Retinal pigment epithelial cell (primary cell): ENCODE measurements around the gene SHISA4.
A peak's percentile ranks its signal among the peaks of the same experiment; 100 is the strongest.

ENCODE experiments used
- DNase-seq: peaks from one replicate; pipeline ENCODE4 v3.0.0-alpha.2; 2010; ENCODE audit warnings: low read depth
- H3K4me3 ChIP-seq: 2 replicates; pipeline ENCODE4 v1.5.1; 2011; ENCODE audit warnings: mild to moderate bottlenecking, low read length, control low read depth, moderate library complexity
- TF ChIP-seq, protein P1 (sequence below): conservative IDR thresholded peaks from 2 replicates; pipeline ENCODE4 v1.5.1; 2011; ENCODE audit warnings: low read depth, low read length, control low read depth, inconsistent platforms

SHISA4 gene

DNA sequence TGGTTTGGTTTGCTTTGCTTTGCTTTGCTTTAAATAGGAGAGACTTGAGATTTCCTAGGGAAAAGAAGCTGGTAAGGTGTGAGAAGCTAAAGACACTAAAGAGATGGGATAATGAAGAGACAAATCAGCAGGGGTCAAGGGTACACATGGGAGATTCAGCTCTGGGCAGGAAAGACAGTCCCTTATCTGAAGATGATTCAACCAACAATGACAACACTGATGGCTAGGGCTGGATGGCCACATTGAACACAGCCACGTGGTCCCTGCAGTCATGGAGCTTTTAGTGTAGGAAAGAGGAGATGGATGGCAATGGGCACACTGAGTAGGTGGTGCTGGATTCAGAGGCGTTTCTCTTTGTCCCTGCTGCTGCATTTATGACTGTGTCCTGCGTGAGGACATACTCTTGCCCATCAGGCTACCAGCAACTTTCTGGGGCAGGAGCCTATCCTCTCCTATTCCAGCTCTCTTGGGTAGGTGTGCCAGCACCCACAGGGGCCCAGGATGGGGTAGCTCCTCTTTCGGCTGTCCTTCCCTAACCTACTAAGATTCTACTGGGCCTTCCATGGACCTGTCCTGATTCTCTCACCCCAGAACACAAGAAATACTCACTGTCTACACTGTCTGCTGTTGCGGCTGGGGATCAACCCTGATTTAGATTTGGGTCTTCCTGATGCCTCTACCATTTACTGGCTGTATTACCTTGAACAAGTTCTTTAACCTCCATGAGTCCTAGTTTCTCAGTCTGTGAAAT is 1.4 kb upstream of the SHISA4 start:
- TF ChIP-seq, protein P1, sequence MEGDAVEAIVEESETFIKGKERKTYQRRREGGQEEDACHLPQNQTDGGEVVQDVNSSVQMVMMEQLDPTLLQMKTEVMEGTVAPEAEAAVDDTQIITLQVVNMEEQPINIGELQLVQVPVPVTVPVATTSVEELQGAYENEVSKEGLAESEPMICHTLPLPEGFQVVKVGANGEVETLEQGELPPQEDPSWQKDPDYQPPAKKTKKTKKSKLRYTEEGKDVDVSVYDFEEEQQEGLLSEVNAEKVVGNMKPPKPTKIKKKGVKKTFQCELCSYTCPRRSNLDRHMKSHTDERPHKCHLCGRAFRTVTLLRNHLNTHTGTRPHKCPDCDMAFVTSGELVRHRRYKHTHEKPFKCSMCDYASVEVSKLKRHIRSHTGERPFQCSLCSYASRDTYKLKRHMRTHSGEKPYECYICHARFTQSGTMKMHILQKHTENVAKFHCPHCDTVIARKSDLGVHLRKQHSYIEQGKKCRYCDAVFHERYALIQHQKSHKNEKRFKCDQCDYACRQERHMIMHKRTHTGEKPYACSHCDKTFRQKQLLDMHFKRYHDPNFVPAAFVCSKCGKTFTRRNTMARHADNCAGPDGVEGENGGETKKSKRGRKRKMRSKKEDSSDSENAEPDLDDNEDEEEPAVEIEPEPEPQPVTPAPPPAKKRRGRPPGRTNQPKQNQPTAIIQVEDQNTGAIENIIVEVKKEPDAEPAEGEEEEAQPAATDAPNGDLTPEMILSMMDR: no peak

DNA sequence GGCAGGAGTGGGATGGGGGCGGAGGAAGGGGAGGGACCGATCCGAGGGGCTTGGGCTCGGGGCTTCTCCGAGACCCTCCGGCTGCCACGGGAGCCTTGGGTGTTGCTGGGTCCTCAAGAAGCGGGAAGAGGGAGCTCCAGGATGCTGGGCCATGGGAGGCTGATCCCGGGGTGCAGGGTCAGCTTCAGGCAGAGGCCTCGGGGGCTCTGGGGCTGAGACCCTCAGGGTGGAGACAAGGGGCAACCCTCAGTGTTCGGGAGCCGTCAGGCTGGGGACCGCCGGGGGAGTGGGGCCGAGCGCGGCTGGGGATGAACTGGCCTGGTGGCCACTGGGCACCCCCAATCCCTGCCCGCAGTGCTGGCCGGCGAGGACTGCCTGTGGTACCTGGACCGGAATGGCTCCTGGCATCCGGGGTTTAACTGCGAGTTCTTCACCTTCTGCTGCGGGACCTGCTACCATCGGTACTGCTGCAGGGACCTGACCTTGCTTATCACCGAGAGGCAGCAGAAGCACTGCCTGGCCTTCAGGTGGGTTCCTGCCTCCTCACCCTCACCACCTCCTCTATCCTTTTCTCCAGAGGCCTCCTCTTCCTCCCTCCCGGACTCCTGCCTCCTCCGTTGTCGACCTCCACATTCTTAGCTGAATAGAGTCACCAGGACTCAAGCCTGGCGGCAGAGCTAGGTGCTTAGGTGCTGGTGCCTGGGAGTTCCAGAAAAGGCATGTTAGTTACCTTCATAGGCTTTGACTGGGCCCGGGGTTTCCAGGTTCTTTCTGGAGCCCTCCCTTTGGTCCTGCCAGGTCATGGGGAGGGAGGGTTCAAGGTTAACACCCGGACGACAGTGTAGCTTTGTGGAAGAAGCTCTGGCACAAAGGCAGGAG is 631 bp downstream of the SHISA4 start:
- H3K4me3 ChIP-seq: peak overlapping the region; percentile 71
- TF ChIP-seq, protein P1: no peak
- DNase-seq: no peak

More for the DNA sequence above, 1.4 kb upstream of the SHISA4 start:
- no peak overlapping the region for H3K4me3 ChIP-seq
- DNase-seq: no peak

DNA sequence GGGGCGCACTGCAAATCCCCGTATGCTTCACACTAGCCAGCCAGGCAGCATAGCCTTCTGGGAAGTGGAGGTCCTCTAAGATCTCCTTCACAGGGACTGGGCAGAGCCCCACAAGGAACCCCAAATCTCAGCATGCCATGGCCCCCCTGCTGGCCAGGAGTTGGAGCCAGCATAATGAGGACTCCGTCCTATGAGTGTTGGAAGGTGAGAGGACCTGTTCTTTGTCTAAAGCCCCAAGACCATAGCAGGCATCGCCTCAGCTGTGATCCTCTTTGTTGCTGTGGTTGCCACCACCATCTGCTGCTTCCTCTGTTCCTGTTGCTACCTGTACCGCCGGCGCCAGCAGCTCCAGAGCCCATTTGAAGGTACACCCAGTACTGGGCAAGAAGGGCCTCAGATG is 1.5 kb downstream of the SHISA4 start:
- no peak overlapping the region for H3K4me3 ChIP-seq
- TF ChIP-seq, protein P1: no peak
- DNase-seq: no peak

DNA sequence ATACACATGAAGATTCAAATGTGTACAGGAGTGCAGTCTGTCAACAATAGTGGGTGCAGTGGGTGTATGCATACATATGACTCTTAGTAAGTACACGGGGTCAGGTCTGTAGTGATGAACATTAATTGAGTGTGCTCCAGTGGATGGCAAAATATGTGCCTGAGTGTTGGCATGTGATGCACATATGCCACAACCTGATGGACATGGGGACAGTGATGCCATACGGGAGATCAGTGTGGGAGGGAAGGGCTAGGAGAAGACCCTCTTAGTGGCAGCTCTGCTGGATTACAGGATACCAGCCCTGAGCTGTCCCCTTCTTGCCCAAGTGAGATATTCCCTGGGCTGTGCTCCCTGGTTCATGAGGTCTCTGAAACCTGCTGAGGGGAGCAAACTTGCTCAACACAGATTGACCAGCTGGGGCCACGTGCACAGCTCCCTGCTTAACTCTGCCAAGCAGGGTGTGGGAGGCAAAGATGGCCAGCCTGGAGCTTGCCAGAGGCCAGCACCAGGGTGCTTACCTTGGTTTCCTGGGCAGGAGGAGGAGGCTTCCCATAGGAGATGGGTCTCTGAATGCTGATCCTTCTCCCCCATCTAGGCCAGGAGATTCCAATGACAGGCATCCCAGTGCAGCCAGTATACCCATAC is 2.2 kb downstream of the SHISA4 start:
- DNase-seq: no peak
- H3K4me3 ChIP-seq: no peak overlapping the region
- TF ChIP-seq, protein P1: no peak

DNA sequence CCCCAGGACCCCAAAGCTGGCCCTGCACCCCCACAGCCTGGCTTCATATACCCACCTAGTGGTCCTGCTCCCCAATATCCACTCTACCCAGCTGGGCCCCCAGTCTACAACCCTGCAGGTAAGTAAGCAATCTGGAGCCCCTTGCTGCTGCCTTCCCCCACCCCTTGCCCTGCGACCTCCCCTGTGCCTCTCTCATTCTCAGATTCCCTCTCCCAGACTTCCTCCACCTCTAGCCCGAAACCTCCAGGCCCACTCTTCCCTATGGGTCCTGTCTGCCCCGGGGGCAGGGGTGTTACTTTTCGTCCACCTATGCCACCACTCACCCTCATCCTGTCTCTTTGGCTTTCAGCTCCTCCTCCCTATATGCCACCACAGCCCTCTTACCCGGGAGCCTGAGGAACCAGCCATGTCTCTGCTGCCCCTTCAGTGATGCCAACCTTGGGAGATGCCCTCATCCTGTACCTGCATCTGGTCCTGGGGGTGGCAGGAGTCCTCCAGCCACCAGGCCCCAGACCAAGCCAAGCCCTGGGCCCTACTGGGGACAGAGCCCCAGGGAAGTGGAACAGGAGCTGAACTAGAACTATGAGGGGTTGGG is 2.9 kb downstream of the SHISA4 start:
- DNase-seq: no peak
- H3K4me3 ChIP-seq: no peak overlapping the region
- TF ChIP-seq, protein P1: no peak

DNA sequence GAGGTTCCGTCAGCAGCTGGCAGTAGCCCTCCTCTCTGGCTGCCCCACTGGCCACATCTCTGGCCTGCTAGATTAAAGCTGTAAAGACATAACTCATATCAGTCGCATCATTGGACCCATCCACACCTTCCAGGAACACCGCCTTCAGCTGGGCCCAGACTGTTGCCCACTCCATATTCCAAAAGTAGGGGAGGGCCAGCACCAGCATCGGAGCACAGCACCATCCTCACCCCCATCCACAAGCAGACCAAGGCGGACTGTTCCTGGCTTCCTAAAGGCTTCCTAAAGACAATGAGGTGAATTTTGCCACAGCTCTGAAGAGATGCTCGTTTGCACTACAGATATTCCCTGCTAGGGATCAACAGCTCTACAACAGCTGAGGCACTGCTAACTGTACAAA is 3.5 kb downstream of the SHISA4 start:
- H3K4me3 ChIP-seq: no peak overlapping the region
- TF ChIP-seq, protein P1: no peak
- no peak for DNase-seq
